H1 (cell line): Measurements from ENCODE around the gene UMAD1. TPM values are rescaled to one million over a fixed set of nuclear protein-coding genes. Genes with fewer than 3 reads are reported as not detected.

Experiments
- CTCF ChIA-PET: fragments of 300-600 bp; sonication (Branson Sonifier 250); formaldehyde crosslinking; loops from one replicate; lab custom pipeline; 2021; ENCODE audit not compliant: partially characterized antibody; lab: Charles Lee
- POLR2A ChIA-PET: fragments of 300-600 bp; sonication (Branson Sonifier 250); formaldehyde crosslinking; loops from one replicate; lab custom pipeline; 2021; ENCODE audit warnings: inconsistent platforms; ENCODE audit not compliant: partially characterized antibody; lab: Charles Lee
- DNase-seq, 2 experiments: peaks; one replicate each; pipeline versions ENCODE4 v3.0.0 to v3.0.0-alpha.2; 2010 to 2022; ENCODE audit warnings: low spot score in 2 of 2, low read depth in 1 of 2, mixed read lengths in 1 of 2
- FAIRE-seq: peaks from 2 replicates; lab custom pipeline; 2011; peaks lifted over from hg19 to GRCh38; lab: Jason Lieb, UNC
- H2AFZ ChIP-seq: 2 replicates; pipeline ENCODE4 v1.8.1; 2012; ENCODE audit warnings: low read length, inconsistent platforms
- H2AK5ac ChIP-seq: 2 replicates; pipeline ENCODE4 v1.6.1; 2013; ENCODE audit warnings: low read depth, low read length
- H2BK120ac ChIP-seq: replicated peaks from 2 replicates; pipeline ENCODE3; 2013; ENCODE audit warnings: low read depth, low read length, inconsistent platforms
- H2BK12ac ChIP-seq: 2 replicates; pipeline ENCODE4 v1.6.1; 2013; ENCODE audit warnings: low read depth, low read length
- H2BK15ac ChIP-seq: 2 replicates; pipeline ENCODE4 v1.6.1; 2013; ENCODE audit warnings: low read length
- H2BK20ac ChIP-seq: 2 replicates; pipeline ENCODE4 v1.6.1; 2013; ENCODE audit warnings: low read length
- H2BK5ac ChIP-seq: 2 replicates; pipeline ENCODE4 v1.6.1; 2013; ENCODE audit warnings: low read depth, low read length
- H3K14ac ChIP-seq: 2 replicates; pipeline ENCODE4 v1.6.1; 2013; ENCODE audit warnings: inconsistent platforms; ENCODE audit not compliant: insufficient read length
- H3K18ac ChIP-seq: 2 replicates; pipeline ENCODE4 v1.6.1; 2013; ENCODE audit warnings: low read length; ENCODE audit errors: extremely low read depth
- H3K23ac ChIP-seq: 2 replicates; pipeline ENCODE4 v1.6.1; 2013; ENCODE audit warnings: inconsistent platforms; ENCODE audit not compliant: insufficient read length
- H3K23me2 ChIP-seq: 2 replicates; pipeline ENCODE4 v1.6.1; 2013; ENCODE audit warnings: low read depth, low read length
- H3K27ac ChIP-seq: 2 replicates; pipeline ENCODE4 v1.6.1; 2011; ENCODE audit warnings: low read depth, low read length, inconsistent platforms
- H3K27me3 ChIP-seq, 4 experiments: replicated peaks in 1 of 4; 1 replicate in 1 of 4; 2 replicates in 3 of 4; pipeline versions ENCODE4 v1.6.1 to v1.8.1; 2011 to 2013; ENCODE audit warnings: low read length in 3 of 4, mild to moderate bottlenecking in 3 of 4, inconsistent platforms in 2 of 4, mixed read lengths in 2 of 4, moderate library complexity in 1 of 4; ENCODE audit not compliant: control insufficient read depth in 3 of 4, insufficient read depth in 3 of 4; ENCODE audit errors: extremely low read depth in 1 of 4
- H3K36me3 ChIP-seq, 4 experiments: 2 replicates each; pipeline versions ENCODE4 v1.6.1 to v1.8.1; 2011 to 2013; ENCODE audit warnings: mild to moderate bottlenecking in 4 of 4, low read length in 3 of 4, moderate library complexity in 2 of 4, control low read depth in 1 of 4, inconsistent platforms in 1 of 4; ENCODE audit not compliant: insufficient read depth in 4 of 4, control insufficient read depth in 2 of 4
- H3K4ac ChIP-seq: replicated peaks from 2 replicates; pipeline ENCODE3; 2013; ENCODE audit warnings: low read length, low read depth, mixed read lengths, inconsistent platforms; ENCODE audit not compliant: insufficient read length
- H3K4me1 ChIP-seq, 4 experiments: replicated peaks in 1 of 4; 1 replicate in 1 of 4; 2 replicates in 3 of 4; pipeline versions ENCODE4 v1.6.1 to v1.8.1; 2011 to 2013; ENCODE audit warnings: low read length in 3 of 4, inconsistent platforms in 2 of 4, mixed read lengths in 1 of 4; ENCODE audit not compliant: insufficient read depth in 4 of 4, control insufficient read depth in 3 of 4
- H3K4me2 ChIP-seq, 2 experiments: 2 replicates each; pipeline versions ENCODE4 v1.6.1 to v1.8.1; 2011 to 2013; ENCODE audit warnings: low read depth in 2 of 2, low read length in 2 of 2, control low read depth in 1 of 2, inconsistent platforms in 1 of 2, mild to moderate bottlenecking in 1 of 2; ENCODE audit not compliant: insufficient read depth in 1 of 2
- H3K4me3 ChIP-seq, 4 experiments: fragments of 200-600, 300-600 bp in 1 of 4; sonication (generic), shearing (Covaris generic), sonication (Bioruptor Twin) in 1 of 4; 2 replicates each; pipeline versions ENCODE4 v1.5.1 to v1.8.1; 2011 to 2016; ENCODE audit warnings: low read length in 4 of 4, low read depth in 3 of 4, control low read depth in 2 of 4, inconsistent platforms in 2 of 4, mild to moderate bottlenecking in 2 of 4, mixed read lengths in 1 of 4, moderate library complexity in 1 of 4; ENCODE audit not compliant: insufficient read depth in 2 of 4; ENCODE audit errors: extremely low read depth in 1 of 4
- H3K56ac ChIP-seq: replicated peaks from 2 replicates; pipeline ENCODE3; 2013; ENCODE audit warnings: low read depth, mild to moderate bottlenecking, mixed read lengths, low read length, inconsistent platforms; ENCODE audit not compliant: insufficient read length
- H3K79me1 ChIP-seq: 2 replicates; pipeline ENCODE4 v1.6.1; 2013; ENCODE audit warnings: low read depth, low read length, control low read depth
- H3K79me2 ChIP-seq, 2 experiments: 2 replicates each; pipeline versions ENCODE4 v1.6.1 to v1.8.1; 2012 to 2013; ENCODE audit warnings: low read length in 2 of 2, mild to moderate bottlenecking in 2 of 2, inconsistent platforms in 1 of 2; ENCODE audit not compliant: insufficient read depth in 2 of 2, control insufficient read depth in 1 of 2
- H3K9ac ChIP-seq, 4 experiments: replicated peaks in 1 of 4; 1 replicate in 1 of 4; 2 replicates in 3 of 4; pipeline versions ENCODE4 v1.6.1 to v1.8.1; 2011 to 2013; ENCODE audit warnings: low read depth in 3 of 4, low read length in 3 of 4, control low read depth in 2 of 4, mild to moderate bottlenecking in 2 of 4, moderate library complexity in 2 of 4, inconsistent platforms in 1 of 4; ENCODE audit errors: extremely low read depth in 1 of 4
- H3K9me3 ChIP-seq, 2 experiments: 2 replicates each; pipeline versions ENCODE4 v1.6.1 to v1.8.1; 2012 to 2013; ENCODE audit warnings: mild to moderate bottlenecking in 2 of 2, moderate library complexity in 2 of 2, control low read depth in 1 of 2, inconsistent platforms in 1 of 2, low read depth in 1 of 2, low read length in 1 of 2, mixed read lengths in 1 of 2; ENCODE audit not compliant: insufficient read depth in 2 of 2
- H4K20me1 ChIP-seq, 2 experiments: replicated peaks in 1 of 2; 2 replicates each; pipeline versions ENCODE3 to v1.8.1; 2011 to 2013; ENCODE audit warnings: inconsistent platforms in 2 of 2, low read length in 2 of 2, mild to moderate bottlenecking in 1 of 2; ENCODE audit not compliant: insufficient read depth in 2 of 2, control insufficient read depth in 1 of 2
- H4K5ac ChIP-seq: 2 replicates; pipeline ENCODE4 v1.6.1; 2013; ENCODE audit warnings: low read length, low read depth, mixed read lengths, inconsistent platforms; ENCODE audit not compliant: insufficient read length
- H4K8ac ChIP-seq: 2 replicates; pipeline ENCODE4 v1.8.0; 2013; ENCODE audit warnings: mild to moderate bottlenecking, moderate library complexity, low read length, inconsistent platforms; ENCODE audit not compliant: insufficient read depth; ENCODE audit errors: extremely low read depth
- H4K91ac ChIP-seq: replicated peaks from 2 replicates; pipeline ENCODE3; 2013; ENCODE audit warnings: low read length, mixed read lengths, inconsistent platforms; ENCODE audit not compliant: insufficient read length
- CBX5 ChIP-seq: fragments of 300-800, 300-1000 bp; sonication (generic); IDR thresholded peaks from 2 replicates; pipeline ENCODE4 v1.7.1; 2016; ENCODE audit warnings: antibody characterized with exemption, low read length, low read depth
- JUN ChIP-seq: IDR thresholded peaks from 2 replicates; pipeline ENCODE4 v1.6.1; 2011; ENCODE audit warnings: low read depth, mild to moderate bottlenecking, improper control_type of control experiment, low read length
- KDM4A ChIP-seq: IDR thresholded peaks from one replicate; pipeline ENCODE4 v1.7.1; 2012; ENCODE audit warnings: low read depth, mild to moderate bottlenecking, moderate library complexity, low read length, inconsistent platforms; ENCODE audit not compliant: severe bottlenecking
- SP1 ChIP-seq: IDR thresholded peaks from 2 replicates; pipeline ENCODE4 v1.6.1; 2011; ENCODE audit warnings: low read depth, low read length
- SP2 ChIP-seq: IDR thresholded peaks from 2 replicates; pipeline ENCODE4 v1.6.1; 2012; ENCODE audit warnings: mild to moderate bottlenecking, low read length, inconsistent platforms
- WGBS, 2 experiments: shearing (Covaris generic) in 1 of 2; methylation state at CpG; one replicate each; pipeline versions ENCODE4 v1.1.6 to v1.1.7; 2013 to 2015; ENCODE audit warnings: low lambda C conversion rate in 2 of 2, mixed read lengths in 2 of 2, inconsistent platforms in 1 of 2, low coverage in 1 of 2, missing lambda C conversion rate in 1 of 2; ENCODE audit not compliant: insufficient replicate concordance in 2 of 2, insufficient coverage in 1 of 2, insufficient read length in 1 of 2; ENCODE audit errors: extremely low coverage in 1 of 2, missing lambda C conversion rate in 1 of 2; 5-methylcytosine and 5-hydroxymethylcytosine counted together
- polyA plus RNA-seq, 7 experiments: library from polyadenylated mRNA; depleted of rRNA in 3 of 7; stranded (reverse) in 5 of 7; unstranded in 2 of 7; fragments of >200 nt in 5 of 7; fragments of 200-250 nt in 2 of 7; gene quantifications; 1 replicate in 5 of 7; 2 replicates in 1 of 7; 4 replicates in 1 of 7; pipeline versions ENCODE4 v1.2.1 to v1.2.3, GENCODE V29; 2011 to 2013; ENCODE audit warnings: missing spikeins in 2 of 7, mixed read lengths in 2 of 7
- total RNA-seq: library from RNA; stranded (reverse); fragmentation: NEBNext Ultra II Directional; extraction: Animal tissue kit (Norgen Biotek cat#: 25700); gene quantifications from 2 replicates; pipeline ENCODE4 v1.2.1, GENCODE V29; 2021

UMAD1 gene
- total and polyA plus RNA-seq, 2 of the 8 experiments (the other 6 are each of a cell fraction or from before 2014, with no cell fraction given) = 10.4 to 12.3 TPM

- H3K4me1 ChIP-seq = peaks cover 0 to 1% (median under 1%) of the 10 kb centered on the region in 4 experiments; a peak in 2 of 7 replicates
- no peak overlapping the region for H2BK20ac ChIP-seq
- no peak overlapping the region for H3K4me2 ChIP-seq
- no peak overlapping the region for H3K56ac ChIP-seq
- no peaks in the 10 kb centered on the region for H3K79me1 ChIP-seq
- no peak overlapping the region for H2BK15ac ChIP-seq
- no peak overlapping the region for H2AK5ac ChIP-seq
- no peaks in the 10 kb centered on the region for H3K9me3 ChIP-seq
- H3K27ac ChIP-seq = no peak overlapping the region
- ChIA-PET POLR2A (no interaction called here), CTCF (interaction anchor here (1.3 to 1.9 kb wide), 2 partner anchors 13 to 195 kb away, joined by 3 to 5 read pairs; no protein-coding TSS in a partner anchor)
- no peak overlapping the region for H3K18ac ChIP-seq
- no peaks in the 10 kb centered on the region for H3K36me3 ChIP-seq
- H3K4me3 ChIP-seq = no peak overlapping the region
- no peaks in the 10 kb centered on the region for H3K79me2 ChIP-seq
- H3K27me3 ChIP-seq = no peaks in the 10 kb centered on the region
- H2AFZ ChIP-seq = no peak overlapping the region
- 89% methylated on average over 1 of the region's 1 CpG; no CpG with 5 or more reads in 1 of the 2 experiments for WGBS, 2 experiments
- no peak overlapping the region for H4K8ac ChIP-seq
- H3K4ac ChIP-seq = no peak overlapping the region
- no peak overlapping the region for H2BK5ac ChIP-seq
- H3K14ac ChIP-seq = no peak overlapping the region
- H3K23ac ChIP-seq = no peak overlapping the region
- H4K91ac ChIP-seq = no peak overlapping the region
- H4K5ac ChIP-seq = no peak overlapping the region
- no peak overlapping the region for H2BK12ac ChIP-seq
- DNase-seq = no peak
- FAIRE-seq = no peak
- no peak overlapping the region for H2BK120ac ChIP-seq
- no peaks in the 10 kb centered on the region for H3K23me2 ChIP-seq
- no peak overlapping the region for H3K9ac ChIP-seq
- no peaks in the 10 kb centered on the region for H4K20me1 ChIP-seq
- no peak for TF ChIP-seq KDM4A
- TF ChIP-seq JUN = no peak
- no peak for TF ChIP-seq SP2
- TF ChIP-seq SP1 = no peak
- no peak for TF ChIP-seq CBX5
Observed at GRCh38 chr7:7876419-7876818, 235.9 kb downstream of the UMAD1 start.
